GM12872 (cell line): Measurements from ENCODE around the gene DNMT3B.

ENCODE experiments used
- TF ChIP-seq, protein P1 (sequence below): IDR thresholded peaks from 3 replicates; pipeline ENCODE4 v1.5.1; 2011; ENCODE audit warnings: low read depth, mild to moderate bottlenecking, low read length, moderate library complexity; ENCODE audit not compliant: insufficient read depth

Gene DNMT3B

DNA sequence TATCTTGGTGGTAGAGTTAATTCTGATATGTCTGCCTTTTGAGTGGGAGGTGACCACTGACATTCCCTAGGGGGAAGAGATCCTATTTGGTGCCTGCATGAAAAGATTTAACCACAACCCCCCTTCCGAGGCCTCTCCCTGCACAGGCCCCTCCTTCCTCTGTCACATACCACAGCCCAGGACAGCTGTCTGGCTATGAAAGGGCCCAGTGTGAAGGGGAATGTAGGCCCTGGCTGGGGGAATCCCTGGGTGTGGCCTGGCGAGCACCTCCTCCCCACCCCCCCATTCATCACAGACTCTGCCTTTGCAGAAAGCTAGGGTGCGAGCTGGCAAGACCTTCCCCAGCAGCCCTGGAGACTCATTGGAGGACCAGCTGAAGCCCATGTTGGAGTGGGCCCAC is 30.1 kb downstream of the DNMT3B start:
- TF ChIP-seq, protein P1, sequence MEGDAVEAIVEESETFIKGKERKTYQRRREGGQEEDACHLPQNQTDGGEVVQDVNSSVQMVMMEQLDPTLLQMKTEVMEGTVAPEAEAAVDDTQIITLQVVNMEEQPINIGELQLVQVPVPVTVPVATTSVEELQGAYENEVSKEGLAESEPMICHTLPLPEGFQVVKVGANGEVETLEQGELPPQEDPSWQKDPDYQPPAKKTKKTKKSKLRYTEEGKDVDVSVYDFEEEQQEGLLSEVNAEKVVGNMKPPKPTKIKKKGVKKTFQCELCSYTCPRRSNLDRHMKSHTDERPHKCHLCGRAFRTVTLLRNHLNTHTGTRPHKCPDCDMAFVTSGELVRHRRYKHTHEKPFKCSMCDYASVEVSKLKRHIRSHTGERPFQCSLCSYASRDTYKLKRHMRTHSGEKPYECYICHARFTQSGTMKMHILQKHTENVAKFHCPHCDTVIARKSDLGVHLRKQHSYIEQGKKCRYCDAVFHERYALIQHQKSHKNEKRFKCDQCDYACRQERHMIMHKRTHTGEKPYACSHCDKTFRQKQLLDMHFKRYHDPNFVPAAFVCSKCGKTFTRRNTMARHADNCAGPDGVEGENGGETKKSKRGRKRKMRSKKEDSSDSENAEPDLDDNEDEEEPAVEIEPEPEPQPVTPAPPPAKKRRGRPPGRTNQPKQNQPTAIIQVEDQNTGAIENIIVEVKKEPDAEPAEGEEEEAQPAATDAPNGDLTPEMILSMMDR = no peak

DNA sequence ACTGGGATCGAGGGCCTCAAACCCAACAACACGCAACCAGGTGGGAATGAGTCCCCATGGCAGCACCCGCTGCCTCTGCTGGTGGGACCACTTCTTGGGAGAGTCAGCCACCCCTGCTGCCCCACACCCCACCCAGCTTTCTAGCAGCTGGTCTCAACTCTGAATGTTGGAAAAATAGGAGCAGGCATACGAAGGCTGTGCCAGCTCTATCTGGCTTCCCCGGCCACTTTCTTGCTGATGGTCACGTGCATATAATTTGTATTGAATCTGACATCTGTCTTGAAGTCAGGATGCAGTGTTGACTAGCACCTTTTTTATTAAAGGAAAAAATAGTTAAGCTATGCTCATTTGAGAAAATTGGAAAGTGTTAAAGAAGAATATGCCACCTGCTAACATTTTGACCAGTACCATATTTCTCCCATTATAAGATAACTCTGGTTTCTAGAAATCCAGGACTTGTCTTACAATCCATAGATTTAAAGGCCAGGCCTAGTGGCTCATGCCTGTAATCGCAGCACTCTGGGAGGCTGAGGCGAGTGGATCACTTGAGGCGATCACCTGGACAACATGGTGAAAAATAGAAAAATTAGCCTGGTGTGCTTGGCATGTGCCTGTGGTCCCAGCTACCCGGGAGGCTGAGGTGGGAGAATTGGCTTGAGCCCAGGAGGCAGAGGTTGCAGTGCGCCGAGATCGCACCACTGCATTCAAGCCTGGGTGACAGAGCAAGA is 30.7 kb downstream of the DNMT3B start:
- TF ChIP-seq, protein P1 = no peak

DNA sequence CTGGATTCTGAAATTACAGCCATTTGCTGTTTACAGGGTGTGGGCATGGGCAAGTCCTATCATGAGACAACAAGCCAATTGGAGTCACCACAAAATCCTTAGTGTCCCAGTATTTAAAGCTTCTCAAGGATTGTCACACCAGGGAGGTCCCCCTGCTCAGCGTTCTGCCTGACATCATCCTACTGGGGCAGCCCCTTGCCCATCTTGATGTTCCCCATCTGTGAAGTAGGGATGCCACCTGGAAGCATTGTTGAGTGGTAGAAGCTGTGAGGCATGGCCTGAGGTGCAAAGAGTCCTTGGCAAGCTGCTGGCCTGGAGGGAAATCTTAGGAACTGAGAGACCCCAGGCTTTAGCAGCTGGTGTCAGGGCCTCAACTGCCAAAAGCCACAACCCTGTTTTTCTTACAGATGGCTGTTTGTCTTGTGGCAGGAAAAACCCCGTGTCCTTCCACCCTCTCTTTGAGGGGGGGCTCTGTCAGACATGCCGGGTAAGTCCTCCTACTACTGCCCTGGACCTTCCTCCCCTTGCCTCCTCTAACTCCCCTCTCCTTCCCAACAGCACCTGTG is 34.3 kb downstream of the DNMT3B start:
- TF ChIP-seq, protein P1 = no peak

DNA sequence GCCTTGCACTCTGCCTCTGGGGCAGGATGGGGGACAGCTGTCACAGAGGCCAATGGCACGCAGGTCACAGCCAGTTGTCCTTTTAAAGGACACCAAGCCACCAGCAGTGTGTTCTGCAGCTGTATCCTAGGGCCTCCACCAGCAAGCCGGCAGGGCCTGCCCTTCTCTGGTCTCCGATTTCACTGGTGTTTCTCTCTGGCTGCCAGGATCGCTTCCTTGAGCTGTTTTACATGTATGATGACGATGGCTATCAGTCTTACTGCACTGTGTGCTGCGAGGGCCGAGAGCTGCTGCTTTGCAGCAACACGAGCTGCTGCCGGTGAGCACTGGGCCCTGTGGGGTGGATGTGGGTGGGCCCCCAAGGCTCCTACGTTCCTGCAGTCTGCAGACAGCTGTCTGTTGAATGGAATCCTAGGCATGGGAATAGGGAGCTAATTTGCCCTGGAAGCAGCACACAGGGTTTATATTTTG is 34.8 kb downstream of the DNMT3B start:
- TF ChIP-seq, protein P1 = no peak

DNA sequence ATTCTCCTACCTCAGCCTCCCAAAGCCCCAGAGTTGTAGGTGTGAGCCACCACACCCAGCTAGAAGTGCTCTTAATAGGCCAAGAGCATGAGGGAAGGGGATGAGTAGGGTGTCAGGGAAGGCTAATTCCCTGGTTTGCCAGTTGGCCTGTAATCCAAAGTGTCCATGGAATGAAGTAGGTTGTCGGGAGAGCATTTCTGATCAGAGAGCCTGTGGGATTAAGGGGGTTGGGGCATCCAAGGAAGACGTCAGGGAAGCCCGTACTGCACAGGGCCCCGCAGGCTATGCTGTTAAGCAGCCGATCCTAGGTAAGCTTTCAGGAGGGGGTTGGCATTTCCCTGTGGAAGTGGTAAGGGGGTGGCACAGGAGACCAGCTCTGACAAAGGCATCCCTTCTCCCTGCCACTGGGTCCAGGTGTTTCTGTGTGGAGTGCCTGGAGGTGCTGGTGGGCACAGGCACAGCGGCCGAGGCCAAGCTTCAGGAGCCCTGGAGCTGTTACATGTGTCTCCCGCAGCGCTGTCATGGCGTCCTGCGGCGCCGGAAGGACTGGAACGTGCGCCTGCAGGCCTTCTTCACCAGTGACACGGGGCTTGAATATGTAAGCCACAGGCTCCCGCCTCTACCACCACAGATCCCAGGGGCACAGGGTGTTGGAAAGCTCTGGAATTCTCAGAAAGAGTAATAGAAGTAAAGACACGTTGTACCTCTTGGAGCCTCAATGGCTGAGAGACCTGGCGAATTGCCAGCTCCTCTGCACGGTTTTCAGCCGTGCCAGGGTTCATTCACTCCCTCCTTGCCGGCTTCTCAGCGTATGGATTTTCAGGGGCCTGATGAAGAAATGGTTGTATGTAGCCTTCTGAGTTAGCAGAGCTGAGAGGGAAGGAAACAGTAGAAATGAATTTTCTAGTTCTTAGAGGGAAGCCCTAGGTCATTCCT is 36.1 kb downstream of the DNMT3B start:
- TF ChIP-seq, protein P1 = no peak

DNA sequence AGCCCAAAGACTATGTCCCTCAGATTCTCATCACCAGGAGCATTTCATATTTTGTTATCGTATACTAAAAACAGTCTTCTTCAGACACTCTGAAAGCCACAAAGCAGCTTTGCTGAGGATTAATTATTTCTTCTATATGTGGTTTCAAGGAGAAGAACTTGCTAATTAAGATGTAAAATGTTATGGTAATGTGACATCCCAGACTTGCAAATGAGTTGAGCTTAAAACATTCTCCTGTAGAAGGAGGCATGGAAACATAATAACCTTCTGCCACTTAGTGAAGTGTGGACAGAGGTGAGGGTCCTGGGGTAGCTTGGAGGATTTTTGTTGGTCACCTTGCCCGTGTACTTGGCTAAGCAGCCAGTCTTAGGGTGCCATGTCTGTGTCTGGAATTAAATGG is 40.9 kb downstream of the DNMT3B start:
- TF ChIP-seq, protein P1 = no peak
